ENCODE results near the gene AGBL1.
"Not testable (repeated sequence)": the region's sequence is repeated elsewhere in the genome, so short reads cannot be mapped to it uniquely, and the experiment has no call there.

Gene AGBL1

DNA sequence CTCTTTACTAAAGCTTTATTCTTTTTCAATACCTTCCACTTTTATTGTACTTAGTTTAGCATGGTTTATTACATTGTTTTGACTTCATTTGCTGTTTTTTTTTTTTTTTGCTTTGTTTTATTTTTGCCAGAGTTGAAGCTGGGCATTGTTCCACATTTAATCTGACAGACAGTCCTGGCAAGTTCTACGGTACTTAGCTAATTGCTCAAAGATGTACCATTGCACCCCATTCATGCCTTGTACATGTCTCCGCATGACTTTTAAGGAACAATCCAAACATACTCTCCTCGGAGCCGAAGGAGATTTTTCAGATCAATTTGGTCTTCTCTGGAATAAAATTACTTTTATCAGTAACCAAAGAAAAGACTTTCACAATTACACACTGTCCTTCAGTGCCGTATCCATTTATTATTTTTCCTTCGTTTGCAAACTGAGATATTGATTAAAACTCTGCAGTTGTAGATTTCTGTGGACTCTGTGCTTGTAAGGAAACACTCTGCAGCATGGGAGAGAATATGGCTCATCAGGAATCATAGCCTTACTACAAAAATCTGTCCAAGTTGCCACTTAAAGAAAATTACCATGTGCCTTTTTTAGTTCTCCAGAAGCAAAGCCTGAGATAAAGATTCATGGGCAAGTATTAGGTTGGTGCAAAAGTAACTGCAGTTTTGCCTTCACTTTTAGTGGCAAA, 952.0 kb downstream of the AGBL1 start:
- DNase-seq: no peak

GRCh38 chr15:87032295-87032694, 952.6 kb downstream of the AGBL1 start:
- no peak for DNase-seq

GRCh38 chr15:87033056-87033455, 953.4 kb downstream of the AGBL1 start:
- DNase-seq: no peak

- DNase-seq: no peak
Observed at GRCh38 chr15:87034886-87035285, 955.2 kb downstream of the AGBL1 start.

DNA sequence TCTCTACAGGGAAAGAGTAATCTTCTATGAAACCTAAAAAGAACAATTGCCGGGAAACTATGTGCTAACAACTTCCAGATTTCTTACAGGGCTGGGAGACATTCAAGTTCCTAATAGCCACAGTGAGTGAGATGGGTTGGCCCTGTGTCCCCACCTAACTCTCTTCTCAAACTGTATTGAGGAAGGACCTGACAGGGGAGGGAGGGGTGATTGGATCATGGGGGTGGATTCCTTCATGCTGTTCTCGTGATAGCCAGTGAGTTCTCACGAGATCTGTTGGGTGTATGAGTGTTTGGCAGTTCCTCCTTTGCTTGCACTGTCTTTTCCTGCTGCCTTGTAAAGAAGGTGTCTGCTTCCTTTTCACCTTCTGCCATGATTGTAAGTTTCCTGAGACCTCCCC, 958.7 kb downstream of the AGBL1 start:
- no peak for DNase-seq

GRCh38 chr15:87042619-87043018, 962.9 kb downstream of the AGBL1 start:
- not testable (repeated sequence) for DNase-seq

DNA sequence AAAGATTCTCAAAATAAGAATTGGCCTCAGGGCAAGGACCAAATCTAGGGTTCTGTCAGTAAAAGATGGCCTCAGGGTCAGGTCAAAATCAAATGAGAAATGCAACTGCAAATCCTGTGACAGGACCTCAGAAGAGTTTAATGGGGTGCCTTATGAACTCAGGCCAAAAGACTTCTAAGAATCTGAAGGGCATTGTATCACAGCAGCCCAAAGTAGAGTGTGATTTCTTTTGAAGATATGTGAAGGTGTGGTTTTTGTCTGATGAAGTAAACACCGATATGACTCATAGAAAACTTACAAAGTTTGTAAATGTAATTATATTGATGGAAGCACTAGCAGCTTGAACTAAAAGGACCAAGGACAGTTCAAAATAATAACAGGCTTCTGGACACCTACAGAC, 966.1 kb downstream of the AGBL1 start:
- no peak for DNase-seq

DNA sequence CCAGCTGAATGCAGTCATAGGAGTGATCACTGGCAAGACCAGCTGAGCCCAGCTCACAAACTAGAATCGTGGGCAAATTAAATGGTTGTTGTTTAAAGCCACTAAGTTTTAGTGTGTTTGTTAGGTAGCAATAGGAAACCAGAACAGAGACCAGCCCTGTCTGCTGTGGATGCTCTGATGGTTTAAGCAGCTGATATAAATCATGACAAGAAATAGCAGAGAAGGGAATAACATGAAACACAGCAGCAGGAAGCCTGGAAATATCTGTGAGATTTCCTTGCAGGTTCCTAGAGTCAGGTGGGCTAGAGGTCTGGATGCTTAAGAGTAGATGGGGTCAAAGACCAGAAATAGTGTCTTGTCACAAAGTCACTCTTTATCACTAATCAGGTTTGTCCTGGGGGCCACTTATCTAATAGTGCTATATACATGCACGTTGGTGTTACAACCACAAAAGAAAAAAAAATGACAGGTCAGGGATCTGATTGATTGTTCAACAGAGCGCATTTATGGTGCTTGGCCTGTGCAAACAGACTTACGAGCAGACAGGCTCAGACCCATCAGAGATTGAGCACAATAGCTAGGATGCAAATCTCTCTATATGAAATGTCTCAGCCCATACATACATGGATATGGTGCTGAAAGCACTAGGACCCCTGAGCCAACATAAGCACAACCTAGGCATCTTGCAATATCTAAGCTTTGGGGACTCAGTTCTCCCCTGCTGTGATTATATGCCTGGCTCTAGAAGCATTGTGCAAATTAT, 967.7 kb downstream of the AGBL1 start:
- no peak for DNase-seq

Measured in CD4-positive, alpha-beta T cell treated with Interleukin-17A for 4 hours (primary cell).